8988T (cell line): ENCODE results near the gene FZR1.
"Not testable (repeated sequence)": the region's sequence is repeated elsewhere in the genome, so short reads cannot be mapped to it uniquely, and the experiment has no call there.

Source experiments
- DNase-seq: peaks from one replicate; pipeline ENCODE4 v3.0.0; 2011

FZR1 gene

DNA sequence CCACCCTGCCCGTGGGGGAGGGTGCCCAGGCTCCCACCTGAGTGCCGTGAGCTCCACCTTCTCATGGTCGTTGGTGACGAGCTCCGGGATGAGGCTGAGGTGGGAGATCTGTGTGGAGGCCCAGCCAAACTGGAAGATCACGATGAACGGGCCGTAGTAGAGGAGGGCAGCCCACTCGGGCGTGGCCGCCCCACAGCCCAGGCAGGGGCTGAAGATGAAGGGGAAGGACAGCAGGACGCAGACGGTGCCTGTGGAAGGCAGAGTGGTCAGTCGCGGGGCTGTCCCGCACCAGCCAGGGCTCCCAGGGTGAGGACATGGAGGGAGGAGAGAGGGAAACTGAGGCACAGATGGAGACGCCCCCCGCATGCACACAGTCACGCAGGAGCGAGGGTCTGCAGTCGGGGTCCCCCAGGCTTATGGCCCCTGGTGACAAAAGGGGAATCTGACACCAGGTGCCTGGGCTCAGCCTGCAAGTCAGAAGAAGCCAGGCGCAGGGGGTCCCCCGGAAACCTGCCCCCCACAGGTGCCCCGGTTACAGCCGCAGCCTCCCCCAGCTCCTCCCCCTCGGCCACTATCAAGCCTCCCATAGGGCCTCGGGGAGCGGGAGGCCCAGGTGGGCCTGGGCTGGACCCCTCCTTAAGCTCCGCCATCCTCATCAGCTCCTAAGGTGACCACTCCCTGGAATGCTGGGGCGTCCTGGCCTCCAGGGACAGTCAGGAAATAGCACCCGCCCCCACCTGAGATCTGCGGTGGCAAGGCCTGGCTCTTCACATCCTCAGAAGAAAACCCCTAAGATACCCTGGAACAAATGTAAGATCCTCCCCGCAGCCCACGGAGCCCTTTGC is 45.1 kb downstream of the FZR1 start:
- peak; percentile 13 for DNase-seq

DNA sequence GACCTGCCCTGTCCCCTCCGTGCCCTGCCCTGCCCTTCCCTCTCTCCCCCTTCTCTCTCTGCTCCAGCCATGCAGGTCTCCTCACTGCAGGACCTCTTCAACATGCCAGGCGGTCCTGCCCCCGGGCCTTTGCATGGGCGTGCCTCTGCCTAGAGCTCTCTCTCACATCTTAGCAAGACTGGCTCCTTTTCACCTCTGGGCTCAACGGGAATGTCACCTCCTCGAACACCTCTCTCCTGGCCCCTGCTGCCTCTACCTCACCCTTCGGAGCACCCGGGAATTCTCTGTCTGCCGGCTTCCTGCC is 45.6 kb downstream of the FZR1 start:
- peak; percentile 5 for DNase-seq

DNA sequence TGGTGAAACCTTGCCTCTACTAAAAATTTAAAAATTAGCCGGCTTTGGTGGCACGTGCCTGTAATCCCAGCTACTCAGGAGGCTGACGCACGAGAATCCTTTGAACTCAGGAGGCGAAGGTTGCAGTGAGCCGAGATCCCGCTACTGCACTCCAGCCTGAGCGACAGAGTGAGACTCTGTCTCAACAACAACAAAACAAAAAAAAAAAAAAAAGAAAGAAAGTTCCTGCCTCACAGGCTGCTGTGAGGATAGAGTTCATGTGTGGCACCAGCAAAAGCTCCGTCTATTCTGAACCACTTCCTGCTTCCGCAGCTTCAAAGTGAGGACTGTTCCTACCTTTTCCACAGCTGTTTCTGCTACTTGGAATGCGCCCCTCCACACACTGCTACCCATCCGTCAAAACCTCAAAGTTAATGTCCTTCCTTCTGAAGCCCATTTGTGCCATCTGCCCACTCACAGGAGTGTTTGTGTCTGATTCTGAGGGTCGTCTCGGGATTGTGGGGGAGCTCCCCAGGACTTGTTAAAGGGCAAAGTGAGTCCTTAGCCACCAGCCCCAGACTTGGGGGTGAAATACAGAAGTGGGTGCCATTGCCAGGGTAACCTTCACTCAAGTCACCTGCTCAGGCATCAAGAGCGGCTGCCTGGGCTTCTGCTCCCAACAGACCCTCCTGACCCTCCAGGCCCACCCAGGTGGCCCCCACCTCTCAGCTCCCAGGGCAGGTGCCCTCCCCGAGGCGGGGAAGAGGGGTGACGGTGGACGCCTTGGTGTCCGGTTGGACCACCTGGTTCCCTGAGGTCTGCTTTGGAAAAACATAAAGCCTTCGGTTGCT is 48.4 kb downstream of the FZR1 start:
- no peak for DNase-seq

DNA sequence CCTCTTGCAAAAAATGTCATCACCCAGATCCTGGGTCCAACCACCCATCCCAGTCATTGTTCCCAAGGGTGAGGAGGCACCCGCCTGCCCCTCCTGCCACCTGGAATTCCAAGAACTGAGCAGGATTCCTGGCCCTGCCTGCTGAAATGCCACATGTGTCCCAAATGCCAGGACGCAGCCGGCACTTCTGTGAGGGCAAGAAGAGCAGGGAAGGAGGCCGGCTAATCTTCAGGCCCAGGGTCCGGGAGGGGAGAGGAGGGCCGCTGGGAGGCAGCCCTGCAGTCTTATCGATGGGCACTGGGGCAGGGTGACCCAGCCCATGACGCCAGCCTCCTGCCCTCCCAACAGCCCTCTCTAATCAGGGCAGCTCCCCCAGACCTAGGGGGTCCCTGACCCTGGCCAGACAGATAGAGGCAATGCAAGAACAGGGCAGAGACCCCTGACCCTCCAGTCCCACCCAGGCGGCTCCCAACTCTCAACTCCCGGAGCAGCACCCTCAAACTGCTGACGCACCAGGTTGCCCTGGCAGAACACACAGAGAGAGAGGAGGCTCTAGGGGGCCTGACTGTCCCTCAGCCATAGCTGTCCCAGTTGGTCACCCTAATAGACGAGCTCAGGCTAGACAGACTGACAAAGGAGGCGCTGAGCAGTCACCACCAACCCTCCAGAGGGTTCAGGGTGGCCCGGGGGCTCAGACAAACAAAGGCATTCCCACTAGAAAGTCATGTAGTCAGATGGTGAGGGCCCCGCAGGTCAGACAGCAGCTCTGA is 49.7 kb downstream of the FZR1 start:
- peak; percentile 27 for DNase-seq

DNA sequence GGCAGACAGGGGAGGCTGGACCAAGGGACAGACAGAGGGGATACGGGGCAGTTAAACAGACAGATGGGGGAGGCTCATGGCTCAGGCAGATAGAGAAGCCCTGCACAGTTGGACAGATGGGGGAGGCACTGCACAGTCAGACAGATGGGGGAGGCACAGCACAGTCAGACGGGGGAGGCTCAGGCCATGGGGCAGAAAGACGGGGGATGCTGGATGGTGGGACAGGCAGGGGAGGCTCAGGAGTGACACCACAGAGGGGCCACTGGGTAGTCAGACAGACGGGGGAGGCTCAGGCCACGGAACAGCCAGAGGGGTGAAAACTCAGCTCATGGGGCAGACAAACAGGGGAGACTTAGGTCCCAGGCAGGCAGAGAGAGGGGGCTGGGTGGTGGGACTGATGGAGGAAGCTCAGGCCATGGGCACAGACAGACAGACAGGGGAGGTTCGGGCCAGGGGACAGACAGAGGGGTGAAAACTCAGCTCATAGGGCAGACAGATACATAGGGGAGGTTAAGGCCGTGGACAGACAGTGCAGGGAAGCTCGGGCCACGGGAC is 50.4 kb downstream of the FZR1 start:
- no peak for DNase-seq

DNA sequence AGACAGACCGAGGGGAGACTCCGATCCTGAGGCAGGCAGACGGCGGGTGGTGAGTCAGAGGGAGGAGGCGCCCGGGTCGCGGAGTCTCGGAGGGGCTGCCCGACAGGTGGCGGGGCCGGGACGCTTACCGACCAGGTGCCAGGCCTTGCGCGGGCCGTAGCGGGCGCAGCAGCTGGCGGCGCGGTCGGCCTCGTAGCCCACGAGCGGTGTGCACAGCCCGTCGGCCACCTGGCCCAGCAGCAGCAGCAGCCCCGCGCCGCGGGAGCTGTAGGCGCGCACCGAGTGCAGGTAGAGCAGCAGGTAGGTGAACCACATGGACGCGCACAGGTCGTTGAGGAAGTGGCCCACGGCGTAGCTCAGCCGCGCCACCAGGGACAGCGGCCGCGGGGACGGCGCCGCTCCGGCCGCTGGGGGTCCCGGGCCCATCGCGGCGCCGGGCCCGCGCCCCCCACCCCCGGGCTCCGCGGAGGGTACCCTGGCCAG is 50.9 kb downstream of the FZR1 start:
- peak; percentile 73 for DNase-seq

DNA sequence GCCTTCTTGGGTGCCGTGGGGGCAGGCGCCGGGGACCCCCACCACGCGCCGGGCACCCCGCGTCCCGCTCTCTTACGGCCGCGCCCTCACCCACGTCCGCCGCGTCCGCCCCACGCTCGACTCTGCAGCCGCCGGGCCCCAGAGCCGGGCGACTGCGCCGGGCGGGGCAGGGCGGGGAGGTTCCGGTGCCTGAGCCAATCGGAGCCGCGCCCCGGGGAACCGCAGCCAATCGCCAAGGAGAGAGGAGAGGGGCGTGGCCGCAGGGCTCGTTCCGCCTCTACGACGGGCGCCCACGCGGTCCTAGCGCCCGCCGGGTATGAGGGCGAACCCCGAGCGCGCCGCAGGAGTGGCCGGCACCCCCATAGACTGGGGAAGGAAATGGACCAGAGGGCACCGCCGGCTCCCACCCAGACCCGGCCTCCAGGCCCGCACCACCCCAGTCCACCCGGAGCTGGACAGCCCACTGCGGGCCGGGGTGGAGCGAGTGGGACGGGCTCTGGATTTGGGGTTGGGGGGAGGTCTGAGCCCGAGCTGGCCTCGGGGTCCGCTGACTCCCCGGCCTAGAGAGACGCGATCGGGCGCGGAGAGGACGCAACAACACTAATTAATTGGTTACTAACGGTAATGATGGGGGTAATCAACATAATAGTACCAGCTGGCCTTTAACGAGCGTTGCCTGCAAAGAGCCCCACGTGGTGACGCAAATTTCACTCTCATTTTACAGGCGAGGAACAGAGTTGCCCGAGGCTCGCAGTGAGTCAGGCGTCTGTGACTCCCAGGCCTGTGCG is 51.5 kb downstream of the FZR1 start, which contains the start of gene MFSD12:
MFSD12 (minus strand) TSS at position 126 of the 788 bp plus-strand sequence. CDS start 183 bp downstream, outside the sequence.
- DNase-seq, result peak; percentile 94

DNA sequence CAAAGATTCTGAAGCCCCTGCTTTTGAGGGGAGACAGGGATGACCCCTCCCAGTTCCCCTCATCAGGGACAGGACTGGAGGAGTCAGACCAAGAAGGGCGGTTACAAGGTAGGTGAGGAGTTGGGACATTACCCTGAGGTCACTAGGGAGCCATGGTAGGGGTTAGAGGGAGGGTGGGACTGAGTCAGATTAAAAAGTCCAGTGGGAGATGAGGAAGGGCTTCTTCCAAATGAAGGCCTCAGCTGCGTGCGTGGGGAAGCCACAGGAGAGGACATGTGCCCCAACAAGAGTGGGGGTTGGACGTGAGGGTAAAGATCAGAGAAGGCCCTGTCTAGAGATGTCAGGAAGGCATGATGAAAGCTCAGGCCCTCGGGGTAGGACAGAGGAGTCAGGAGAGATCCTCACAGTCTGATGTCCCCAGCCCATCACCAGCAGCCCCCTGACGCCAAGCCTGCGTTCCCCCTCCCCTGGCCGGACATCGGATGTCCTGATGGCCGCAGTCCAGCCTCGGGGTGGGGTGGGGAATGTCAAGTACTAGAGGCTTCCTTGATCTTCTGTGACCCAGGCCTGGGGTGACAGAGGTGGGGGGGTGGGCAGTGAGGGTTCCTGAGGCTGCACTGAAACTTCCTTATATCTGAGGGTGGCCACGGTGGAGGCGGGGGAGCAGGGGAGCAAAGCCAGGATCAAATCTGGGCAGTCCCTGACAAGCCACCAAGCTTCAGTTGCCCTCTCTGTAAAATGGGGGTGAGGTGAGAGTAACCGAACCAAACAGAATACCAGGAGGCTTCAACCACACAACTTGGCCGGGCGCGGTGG is 57.8 kb downstream of the FZR1 start:
- no peak for DNase-seq

DNA sequence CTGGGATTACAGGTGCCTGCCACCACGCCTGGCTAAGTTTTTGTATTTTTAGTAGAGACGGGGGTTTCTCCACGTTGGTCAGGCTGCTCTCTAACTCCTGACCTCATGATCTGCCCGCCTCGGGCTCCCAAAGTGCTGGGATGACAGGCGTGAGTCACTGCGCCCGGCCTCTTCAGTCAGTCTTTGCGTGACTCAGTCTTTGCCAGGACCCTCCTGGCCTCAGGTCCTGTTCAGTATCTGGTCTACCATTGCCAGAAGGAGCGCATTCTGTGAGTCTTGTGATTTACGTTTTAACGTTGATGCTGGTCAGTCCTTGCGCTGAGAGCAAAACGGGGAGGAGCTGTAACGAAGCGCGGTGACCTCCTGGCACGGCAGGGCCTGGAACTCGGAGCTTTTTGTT is 59.0 kb downstream of the FZR1 start:
- no peak for DNase-seq

DNA sequence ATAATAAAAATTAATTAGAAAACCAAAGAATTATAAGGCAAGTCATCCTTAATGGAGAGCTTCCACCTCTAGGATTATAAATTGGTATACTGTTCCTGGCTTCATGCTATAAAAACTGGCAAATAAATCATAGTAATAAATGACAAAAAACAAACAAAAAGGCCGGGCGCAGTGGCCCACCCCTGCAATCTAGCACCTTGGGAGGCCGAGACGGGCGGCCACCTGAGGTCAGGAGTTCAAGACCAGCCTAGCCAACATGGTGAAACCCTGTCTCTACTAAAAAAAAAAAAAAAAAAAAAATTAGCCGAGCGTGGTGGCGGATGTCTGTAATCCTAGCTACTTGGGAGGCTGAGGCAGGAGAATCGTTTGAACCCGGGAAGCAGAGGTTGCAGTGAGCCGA is 63.9 kb downstream of the FZR1 start:
- DNase-seq, result not testable (repeated sequence)

DNA sequence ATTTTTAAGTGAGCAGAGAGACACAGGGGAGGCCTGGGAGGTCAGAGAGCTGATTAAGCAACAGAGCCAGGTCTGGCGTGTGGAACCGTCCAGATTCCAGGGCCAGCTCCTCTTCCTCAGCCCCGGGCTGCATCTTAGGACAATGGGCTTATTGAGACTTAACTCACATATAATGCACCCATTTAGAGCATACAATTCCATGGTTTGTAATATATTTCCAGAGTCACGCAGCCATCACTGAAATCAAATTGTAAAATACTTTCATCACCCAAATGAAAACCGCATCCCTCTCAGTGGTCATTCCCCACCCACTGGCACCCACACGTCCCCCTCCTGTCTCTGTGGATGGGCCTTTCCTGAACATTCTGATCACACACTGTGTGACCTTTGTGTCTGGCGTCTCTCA is 64.5 kb downstream of the FZR1 start:
- DNase-seq, result no peak

DNA sequence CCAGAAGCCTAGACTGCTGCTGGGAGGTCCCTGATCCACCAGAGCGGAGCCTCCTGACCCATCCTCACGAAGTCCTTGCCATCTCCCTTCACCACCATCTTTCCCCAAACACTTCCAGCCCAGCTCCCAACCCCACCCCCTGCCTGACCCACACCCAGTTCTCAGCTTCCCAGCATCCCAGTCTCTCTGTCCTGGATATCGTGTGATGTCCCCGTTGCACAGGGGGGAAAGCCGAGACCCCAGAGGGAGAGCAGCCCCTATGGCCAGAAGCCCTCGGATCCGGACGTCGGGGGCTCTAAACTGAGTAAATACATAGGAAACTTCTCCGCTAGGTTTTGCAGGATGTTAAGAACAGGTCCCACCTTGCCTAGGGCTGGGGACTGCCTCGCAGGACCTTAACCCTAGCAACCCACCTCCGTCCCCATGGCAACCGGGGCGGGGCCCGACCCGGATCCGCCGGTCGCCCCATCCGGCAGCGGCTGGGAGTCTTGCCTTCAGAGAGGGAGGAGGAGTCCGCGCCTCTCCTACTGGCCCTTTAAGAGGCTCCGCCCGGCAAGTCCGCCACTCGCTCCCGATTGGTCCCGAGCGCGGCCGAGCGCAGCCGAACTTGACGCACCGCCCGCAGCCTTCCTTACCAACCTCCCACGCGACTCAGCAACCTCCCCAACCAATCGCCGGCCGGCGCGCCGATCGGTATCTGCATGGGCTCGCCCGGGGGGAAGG is 66.2 kb downstream of the FZR1 start:
- DNase-seq, result peak; percentile 83

DNA sequence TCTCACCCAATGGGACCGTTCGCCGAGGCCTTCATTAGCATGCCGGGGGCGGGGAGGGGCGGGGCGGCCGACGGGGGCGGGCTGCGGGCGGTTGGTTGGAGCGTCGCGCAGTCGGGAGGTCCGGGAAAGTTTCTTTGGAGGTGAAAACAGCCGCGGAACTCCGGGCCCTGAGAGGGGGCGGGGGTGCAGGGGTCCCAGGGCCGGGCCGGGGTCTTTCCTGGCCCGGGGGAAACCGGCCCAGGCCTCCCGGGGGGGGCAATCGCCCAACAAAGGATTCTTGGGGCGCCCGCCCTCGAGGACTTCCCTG is 66.7 kb downstream of the FZR1 start, which contains the start of gene HMG20B:
HMG20B (plus strand) TSS at position 90 of the 307 bp plus-strand sequence. CDS start 366 bp downstream, outside the sequence.
- no peak for DNase-seq

DNA sequence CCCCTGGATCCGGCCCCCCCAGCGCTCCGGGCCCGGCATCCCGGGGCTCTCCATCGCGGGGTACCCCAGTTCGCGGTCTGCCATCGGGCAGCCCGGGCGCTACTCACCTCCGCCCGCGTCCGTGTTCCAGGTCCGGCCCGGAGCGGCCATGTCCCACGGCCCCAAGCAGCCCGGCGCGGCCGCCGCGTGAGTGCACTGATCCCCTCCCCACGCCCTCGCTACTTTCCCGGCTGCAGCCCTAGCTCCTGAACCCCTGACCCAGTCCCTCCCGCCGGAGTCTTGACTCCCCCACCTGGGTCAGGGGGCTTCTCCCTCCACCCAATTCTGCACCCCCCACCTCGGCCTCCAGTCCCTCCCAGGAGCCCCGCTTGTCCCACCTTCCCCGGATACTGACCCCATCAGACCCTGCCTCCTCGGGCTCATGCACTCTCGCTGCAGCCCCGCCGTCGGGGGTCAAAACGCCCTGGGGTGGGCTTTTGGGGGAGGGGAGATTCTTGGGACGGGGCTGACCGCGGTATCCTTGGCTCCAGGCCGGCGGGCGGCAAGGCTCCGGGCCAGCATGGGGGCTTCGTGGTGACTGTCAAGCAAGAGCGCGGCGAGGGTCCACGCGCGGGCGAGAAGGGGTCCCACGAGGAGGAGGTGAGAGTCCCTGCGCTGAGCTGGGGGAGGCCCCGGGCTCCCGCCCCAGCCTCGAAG is 67.2 kb downstream of the FZR1 start:
- DNase-seq, result no peak

DNA sequence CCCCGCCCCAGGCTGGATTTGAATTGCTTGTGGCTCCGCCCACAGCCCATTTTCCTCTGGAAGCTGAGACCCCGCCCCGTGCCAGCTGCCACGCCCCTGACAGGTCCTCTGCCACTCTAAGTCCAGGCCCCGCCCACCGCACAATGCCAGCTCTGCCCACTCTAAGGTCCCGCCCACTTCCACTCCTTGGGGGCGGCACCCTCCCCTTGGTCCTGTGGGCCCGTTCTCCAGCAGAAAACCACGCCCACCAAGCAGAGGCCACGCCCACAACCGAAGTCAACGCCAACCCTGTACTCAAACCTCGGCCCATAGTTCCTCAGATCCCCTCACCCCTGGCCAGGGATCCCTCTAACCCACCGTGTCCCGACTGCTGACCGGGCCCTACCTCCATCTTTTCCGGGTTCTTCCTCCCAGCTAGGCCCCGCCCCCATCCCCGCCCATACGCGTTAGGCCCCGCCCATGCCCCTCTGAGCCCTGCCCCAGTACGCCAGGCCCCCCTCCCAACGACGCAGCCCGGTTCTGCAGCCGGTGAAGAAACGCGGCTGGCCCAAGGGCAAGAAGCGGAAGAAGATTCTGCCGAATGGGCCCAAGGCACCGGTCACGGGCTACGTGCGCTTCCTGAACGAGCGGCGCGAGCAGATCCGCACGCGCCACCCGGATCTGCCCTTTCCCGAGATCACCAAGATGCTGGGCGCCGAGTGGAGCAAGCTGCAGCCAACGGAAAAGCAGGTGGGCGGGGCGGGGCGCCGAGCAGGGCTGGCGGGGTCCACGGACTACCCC is 67.9 kb downstream of the FZR1 start:
- DNase-seq, result peak; percentile 68

DNA sequence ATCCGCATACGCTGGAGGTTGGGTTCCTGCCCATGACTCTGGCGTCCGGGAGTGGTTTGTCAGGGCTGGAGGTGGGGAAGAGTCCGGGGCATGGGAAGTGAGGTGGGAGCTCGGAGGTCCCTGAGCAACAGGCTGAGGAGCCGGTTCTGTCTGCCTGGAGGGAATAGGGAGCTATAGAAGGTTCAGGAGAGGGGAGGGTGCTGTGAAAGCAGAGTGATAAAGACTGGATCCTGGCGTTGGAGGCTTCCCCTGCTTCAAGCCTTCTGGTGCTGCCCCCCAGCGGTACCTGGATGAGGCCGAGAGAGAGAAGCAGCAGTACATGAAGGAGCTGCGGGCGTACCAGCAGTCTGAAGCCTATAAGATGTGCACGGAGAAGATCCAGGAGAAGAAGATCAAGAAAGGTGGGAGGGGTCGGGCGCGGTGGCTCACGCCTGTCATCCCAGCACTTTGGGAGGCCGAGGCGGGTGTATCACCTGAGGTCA is 69.2 kb downstream of the FZR1 start:
- DNase-seq, result peak; percentile 69

DNA sequence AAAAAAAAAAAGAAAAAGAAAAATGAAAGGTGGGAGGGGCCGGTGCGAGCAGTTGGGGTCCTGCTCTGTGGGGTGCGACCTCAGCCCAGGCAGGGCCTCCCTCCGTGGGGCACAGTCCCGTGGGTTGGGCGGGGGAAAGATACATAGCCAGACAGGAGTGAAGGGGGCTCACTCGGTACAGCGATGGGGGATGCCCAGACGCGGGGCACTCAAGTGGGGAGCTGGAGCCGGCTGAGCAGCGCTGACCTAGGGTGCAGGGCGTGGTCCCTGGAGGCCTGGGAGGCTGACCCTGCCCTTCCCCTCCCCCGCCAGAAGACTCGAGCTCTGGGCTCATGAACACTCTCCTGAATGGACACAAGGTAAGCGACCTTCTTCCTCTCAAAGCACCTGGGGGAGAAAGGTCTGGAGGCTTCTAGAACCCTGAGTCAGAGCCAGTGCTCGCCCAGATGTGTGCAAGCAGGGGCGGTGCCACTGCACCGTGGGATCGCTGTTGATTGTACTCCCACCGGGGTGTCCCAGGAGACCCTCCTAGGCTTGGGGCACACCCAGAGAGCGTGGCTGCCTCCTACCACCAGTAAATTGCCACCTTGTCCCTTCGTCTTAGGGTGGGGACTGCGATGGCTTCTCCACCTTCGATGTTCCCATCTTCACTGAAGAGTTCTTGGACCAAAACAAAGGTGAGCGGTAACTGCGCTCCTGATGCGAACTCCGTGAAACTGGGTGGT is 70.0 kb downstream of the FZR1 start:
- DNase-seq, result no peak
